Stimulated activated CD4-positive, alpha-beta T cell treated with anti-CD3 and anti-CD28 coated beads, Interleukin-1b, Interleukin-23, amount 100 ng/mL, for 1 hour (primary cell): Measurements from ENCODE around the gene FANCI.

ENCODE experiments used
- DNase-seq, 2 donors: peaks; one replicate each; pipeline ENCODE4 v3.0.0-alpha.2; 2020; ENCODE audit warnings: low read depth in 2 of 2

Gene FANCI

DNA sequence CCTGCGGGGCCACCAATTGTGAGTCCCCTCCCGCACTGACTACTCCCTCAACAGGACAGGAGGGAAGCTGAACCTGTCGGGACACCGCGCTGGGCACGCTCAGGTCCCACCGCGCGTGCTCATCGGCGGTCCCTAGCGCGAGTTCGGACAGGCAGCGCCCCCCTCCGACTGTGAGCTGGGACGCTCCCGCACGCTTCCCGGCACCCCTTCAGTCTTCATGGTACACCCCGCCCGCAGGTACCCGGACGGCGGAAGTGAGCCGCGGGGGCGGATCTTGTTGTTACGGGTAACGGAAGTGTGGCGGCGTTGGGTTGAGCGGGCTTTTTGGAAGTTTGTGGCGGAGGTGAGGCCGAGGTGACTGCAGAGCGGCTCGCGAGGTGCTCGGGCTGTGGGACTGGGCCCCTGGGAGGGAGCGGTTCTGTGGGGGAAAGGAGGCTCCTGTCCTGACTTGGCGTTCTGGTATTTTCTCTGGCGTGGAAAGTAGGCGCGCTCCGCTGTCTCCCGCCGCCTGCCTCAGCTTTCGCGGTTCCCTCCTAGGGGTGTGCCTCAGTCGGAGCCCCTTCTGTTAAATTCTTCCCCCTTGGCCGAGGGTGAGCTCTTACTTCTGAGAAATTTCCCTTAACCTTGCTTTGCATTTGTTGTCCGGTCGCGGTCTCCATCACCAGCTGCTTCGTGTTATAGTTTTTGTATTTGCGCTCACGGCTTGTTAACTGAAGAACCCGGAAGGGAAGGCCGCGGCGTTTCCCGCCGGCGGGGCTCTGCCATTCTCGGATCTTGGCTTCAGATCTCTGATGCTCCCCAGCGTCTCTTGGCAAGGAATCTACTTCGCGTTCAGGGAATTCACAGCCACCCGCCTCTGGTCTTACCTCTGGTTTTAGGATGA is at the start of gene FANCI:
Gene FANCI (plus strand): TSS at position 289 of the 883 bp plus-strand sequence. CDS start 3,669 bp downstream, outside the sequence.
- peak; percentile 87 to 95 for DNase-seq

DNA sequence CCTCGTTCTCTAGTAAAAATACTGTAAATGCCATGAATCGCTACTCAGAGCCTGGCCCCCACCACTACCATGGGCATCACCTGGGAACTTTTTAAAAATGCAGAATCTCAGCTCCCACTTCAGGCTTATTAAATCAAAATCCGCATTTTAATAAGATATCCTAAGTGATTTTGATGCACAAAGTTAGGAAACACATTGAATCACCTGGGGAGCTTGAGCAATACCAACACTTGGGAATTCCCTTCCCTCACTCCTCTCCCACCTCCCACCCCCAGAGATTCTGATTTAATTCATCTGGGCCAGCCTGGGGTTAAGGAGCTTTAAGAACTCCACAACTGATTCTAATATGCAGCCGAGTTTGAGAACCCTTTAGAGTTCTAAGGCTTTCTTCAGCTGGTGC is 49.2 kb upstream of the FANCI start:
- no peak for DNase-seq

DNA sequence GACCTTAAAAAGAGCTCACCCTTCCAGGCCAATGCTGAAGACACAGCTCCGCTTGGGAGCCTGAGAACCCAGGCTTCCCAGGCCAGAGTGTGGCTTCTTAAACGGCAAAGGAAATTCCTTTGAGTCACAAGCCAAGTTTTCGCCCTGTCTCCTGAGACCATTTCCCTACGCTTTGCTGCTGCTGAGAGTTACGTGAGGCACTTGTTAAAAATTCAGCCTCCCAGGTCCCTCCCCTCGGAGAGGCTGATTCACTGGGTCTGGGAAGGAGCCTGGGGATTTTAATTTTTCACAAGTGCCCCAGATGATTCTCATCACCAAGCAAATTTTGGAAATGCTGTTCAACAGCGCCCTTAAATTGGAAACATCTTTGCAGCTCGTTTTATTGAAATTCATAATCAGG is 47.9 kb upstream of the FANCI start:
- no peak for DNase-seq

DNA sequence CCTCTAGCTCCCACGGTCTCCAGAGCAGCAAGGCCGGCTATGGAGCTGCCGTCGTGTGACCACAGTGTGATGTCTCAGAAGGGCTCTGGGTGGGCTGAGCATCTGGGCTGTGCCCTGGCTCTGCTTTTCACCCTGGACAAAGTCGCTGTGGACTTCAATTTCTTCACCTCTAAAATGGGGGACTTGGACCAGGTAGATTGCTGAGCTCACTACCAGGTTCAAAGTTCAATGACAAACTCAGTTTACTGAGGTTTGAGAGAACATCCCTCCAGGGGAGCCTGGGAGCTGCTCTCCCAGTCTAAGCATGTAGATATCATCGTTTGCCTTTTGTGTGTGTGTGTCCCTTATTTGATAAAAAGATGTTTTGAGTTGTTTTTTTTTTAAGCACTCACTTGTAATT is 47.5 kb upstream of the FANCI start:
- no peak for DNase-seq

DNA sequence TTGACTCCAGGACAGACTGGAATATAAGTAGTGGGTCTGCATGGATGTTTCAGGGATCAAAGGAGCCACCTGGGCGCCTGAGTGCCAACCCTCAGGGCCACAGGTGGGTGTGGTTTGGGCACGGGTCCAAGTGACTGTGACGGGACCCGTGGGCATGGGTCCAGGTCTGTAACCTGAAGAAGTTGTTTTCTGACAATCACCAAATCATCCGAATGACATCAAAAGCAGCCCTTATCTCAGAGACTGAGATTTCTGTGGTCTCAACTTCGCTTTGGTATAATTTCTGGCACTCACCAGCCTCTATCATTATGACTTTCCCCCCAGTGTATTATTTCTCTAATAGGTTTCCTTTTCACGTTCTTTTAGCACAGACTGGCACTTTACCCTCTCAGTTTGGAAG is 46.8 kb upstream of the FANCI start:
- no peak for DNase-seq

DNA sequence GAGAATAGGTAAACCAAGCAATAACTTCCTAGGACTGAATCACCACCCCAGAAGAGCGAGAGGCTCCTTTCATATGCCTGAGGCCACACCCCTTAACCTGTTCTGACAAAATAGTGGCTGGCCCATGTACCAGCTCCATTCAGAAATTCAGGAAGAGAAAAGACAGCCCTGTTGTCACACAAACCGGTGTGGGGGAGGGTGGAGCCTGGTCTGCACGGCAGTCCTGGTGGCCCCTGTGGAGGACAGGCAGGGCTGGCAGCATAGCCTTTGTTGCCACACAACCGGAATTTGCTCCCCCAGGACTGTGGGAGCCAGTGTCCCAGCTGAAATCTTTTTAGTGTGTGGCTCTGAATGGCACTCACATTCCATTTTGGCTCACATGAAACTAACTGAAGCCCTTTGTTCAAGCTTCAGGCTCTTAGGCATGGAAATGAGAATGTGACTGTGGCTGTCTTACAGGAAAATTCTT is 46.2 kb upstream of the FANCI start:
- no peak for DNase-seq

DNA sequence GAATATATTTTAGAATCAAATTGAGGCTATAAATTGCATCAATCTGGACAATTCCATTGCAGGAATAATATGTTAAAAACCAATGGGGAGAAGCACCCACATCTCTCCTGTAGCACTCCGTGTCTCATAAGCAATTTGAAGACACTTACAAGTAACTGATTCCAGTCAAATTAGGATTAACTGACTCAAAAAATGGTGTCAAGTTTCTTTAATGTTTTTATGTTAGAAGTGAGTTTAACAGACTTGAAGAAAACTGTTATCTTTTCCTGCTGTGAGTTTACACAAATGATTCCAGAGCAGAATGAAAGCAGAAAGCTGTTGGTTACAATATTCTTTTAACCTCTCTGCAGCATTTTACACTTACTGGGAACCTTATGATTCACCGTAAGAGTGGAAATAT is 45.6 kb upstream of the FANCI start:
- no peak for DNase-seq

DNA sequence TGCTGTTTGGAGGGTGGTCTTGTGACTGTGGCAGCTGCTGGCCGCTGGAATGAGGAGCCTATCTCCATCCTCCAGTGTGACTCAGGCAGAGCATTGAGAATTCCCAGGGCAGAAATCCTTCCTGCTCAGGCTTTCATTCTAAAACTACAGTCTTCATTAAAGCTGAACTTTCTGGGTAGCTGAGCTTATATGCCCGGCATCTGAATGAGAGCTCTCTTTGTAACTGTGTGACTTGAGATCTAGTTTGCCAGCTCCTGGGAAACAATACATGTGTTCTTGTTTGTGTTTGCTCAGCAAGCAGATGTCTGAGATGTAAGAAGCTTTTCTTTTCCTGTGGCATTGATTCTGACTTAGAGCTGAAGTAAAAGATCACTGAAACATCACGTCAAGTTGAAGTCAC is 44.8 kb upstream of the FANCI start:
- no peak for DNase-seq

DNA sequence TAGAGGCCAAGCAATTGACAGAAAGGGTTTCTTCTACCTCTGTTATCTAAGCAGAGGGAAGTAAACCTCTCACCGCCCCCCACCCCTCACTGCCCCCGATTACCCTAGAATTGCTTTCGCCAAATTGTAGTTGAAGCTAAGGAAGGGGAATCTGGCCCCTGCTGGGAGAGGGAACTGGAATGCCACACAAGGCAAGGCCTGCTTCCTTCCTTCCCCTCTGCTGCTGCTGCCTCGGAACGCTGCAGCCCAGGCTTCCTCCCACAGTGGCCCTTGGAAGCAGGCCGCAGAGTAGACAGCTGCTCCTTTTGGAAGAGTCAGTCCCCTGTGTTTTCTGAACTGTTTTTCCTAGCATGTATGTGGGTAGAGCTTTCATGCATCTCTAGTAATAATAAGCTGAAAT is 44.0 kb upstream of the FANCI start:
- DNase-seq = no peak

DNA sequence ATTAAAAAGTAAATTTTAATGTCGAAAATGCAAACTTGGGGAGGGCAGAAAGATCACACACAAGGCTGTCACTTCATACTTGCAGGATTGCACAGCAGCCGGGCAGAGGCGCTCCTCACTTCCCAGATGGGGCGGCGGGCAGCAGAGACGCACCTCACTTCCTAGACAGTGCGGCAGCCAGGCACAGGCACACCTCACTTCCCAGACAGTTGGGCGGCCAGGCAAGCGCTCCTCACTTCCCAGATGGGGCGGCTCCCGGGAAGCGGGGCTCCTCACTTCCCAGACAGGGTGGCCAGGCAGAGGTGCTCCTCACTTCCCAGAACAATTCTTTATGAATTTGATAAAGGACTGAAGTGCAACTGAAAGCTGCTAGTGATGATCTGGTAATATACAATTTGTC is 43.6 kb upstream of the FANCI start:
- no peak for DNase-seq

DNA sequence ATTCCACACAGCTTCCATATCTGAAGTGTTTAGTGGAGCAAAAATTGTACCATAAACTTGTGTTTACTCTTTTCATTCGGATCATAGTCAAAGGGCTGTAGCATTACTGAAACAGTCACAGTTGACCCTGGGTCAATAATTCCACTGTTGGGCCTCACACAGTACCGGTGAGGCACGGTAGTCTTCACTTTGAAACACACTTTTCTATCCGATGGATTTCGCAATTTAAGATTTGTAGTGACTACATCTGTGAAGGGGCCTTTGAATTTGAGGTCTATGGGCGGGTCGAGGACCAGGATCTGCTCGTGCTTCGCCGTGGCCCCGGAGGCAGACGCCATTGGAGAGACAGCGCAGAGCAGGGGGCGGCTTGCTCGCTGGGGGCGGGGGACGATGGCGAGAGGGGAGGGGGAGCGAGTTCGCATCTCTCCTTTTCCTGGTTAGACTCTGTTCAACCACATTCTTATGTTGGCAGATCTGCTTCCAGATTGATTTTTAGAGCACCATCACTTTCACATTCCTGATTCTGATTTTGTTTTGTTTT is 42.2 kb upstream of the FANCI start:
- DNase-seq = no peak

DNA sequence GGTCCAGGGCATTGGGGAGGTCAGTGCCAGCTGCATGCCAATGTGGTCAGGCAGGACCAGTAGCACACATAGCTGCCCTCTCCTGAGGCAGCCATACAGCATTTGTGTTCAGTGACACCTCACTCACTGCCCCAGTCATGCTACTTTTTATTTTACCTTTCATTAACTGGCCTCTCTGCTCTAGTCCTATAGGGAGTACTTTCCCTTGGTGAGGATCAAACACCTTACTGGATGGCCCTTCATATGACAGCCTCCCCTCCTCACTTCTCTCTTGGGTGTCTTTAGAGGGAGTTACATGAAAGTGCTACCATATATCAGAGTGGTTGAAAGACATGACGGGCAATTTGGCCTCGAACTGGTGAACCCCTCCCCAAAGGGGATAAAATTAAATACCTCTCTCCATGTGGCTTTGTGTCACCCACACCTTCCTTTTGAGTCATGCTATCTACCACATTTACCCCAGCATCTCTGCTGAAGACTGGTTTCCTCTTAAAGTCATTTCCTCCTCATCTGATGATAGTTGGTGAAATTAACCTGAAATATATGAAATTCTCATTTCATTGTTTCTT is 40.0 kb upstream of the FANCI start:
- no peak for DNase-seq

DNA sequence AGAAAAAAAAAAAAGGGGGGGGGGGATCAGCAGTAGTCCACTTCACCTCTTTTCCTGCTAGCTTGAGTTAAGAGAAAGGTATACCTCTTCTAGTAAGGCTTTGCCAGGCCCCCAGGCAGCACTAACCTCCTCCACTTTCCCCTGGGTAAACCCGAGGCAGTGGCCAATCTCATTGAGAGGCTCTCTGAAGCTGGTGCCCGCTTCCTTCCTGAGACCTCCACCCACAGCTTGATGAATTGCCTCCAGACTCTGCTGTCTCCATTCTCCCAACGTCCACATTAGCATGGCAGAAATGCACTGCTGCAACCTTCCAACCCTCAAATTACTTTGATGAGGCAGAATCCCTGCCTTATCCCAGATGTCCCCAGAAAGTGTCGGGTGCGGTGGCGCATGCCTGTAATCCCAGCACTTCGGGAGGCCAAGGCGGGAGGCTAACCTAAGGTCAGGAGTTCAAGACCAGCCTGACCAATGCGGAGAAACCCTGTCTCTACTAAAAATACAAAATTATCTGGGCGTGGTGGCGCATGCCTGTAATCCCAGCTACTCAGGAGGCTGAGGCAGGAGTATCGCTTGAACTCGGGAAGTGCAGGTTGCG is 37.7 kb upstream of the FANCI start:
- no peak for DNase-seq

DNA sequence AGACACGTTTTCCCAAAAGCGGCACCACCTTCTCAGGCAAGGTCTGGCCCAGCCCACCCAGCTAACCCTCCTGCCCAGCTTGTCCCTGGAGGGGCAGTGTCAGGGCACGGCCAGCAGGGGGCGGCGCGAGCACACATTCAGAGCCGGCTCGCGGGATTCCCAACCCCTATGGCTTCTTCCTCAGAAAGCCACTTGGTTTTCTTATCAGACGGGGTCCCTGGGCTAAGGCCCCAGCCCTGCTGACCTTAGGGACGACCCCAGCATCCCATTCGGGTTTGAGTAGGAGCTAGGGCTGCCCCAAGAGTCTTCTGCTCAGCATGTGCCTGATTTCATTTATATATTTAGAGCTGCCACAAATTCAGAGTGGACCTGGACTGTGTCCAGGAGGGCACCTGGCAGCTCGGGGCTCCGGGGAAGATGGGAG is 36.9 kb upstream of the FANCI start:
- peak; percentile 11 to 58 for DNase-seq

DNA sequence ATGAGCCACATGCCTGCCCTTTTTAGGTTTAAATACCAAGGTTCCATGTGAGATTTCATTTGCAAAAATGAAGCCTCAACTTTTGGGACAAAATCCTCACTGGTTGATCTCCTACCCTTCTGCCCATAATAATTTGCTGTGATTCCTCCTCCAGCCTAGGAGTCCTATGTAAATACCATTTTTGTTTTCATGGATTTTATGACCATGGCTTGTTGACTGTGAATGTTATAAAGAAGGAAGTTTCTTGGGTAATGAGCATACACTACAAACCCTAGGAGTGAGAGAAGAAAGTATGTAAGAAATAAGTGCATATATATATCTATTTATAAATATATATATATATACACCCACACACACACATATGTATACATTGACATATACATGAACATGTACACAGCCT is 35.5 kb upstream of the FANCI start:
- no peak for DNase-seq

DNA sequence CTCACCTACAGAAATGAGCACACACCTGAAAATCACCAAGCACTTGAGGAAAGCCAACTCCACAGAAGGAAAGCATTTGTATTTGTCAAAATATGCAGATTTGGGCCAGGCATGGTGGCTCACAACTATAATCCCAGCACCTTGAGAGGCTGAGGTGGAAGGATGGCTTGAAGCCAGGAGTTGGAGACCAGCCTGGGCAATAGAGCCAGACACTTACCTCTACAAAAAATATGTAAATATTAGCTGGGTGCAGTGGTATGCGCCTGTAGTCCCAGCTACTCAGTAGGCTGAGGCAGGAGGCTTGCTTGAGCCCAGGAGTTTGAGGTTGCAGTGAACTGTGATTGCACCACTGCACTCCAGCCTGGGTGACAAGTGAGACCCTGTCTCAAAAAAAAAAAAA is 34.7 kb upstream of the FANCI start:
- DNase-seq = no peak

DNA sequence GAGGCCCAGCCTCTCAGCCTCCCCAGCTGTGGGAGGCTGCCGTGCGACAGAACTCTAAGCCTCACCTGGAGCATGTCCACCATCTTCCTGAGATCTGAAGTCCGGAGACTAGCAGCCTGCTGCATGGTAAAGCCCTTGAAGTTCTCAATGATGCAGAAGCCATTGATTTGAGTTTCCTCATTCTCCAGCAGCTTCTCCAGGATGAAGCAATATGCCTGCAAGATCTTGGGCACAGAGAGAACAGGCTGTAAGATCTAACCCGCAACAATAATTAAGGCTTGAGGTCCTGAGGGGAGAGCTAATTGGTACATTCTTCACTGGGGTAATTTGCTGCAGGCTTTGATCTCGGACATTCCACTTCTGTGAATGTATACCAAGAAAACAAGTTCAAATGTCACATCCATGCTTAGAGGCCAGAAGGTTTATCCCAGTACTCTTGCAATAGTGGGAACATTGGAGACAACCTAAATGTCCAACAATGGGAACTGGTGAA is 32.1 kb upstream of the FANCI start:
- DNase-seq = no peak

DNA sequence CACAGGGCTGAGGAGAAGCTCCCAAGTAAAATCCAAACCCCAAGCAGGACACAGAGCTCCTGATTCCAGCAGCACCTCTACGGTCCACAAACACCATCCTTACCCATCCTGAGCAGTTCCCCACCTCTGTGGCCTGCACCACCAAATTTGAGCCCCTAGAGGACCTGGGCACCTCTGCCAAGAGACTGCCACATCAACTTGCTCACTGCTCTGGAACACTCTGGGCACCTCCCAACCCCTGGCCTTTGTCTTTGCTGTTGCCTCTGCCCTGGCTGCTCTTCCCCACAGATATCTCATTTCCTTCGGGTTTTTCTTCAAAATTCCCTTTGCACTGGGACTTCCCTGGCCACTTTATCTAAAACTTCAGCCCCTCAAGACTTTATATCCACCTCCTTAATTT is 28.2 kb upstream of the FANCI start:
- no peak for DNase-seq

DNA sequence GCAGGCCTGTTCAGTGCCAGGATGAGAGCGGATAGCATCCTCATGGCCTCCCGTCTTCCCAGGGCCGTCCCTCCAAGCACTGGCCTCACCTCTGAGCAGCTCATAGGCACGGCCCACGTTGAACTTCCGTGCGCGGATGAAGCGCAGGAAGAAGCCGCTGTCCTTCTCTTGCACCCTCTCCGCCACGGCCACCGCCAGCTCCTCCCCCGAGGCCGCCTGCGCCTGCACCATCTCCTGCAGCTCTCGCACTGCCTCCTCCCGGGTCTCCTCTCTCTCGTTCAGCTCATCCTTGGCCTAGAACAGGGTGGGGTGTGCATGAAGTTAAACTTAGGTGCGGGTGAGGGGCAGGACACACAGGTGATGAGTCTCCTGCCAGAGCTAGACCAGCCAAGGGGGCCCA is 26.7 kb upstream of the FANCI start:
- DNase-seq = no peak

DNA sequence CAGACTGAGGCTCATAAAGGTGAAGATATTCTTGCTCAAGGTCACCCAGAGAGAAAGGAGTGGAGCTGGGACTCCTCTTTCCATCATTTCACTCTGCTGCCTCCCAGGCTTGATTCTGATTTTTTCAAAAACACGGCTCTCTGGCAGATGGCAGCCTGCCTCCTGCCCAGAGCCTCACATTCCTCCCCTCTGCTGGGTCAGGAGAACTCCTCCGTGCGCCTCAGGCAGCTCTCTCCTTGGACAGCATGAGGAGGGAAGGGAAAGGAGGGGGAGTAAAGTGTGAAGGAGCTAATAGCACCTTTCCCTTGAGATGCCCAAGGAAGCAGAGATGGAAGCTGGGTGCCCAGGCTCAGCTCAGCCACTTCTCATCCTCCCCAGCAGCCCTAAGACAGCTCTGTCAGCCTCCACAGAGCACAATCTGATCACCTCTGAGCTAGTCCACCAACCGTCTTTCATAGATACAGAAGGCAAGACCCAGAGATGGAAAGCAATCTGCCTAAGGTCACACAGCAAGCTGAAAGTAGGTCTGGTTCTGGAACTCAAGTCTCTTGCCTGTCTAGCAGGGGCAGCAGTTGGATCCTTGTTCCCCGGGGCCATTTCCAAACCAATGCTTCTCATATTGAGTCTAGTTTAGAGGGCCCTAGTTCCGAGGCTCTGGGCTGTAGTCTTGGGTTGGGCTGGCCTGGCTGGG is 25.9 kb upstream of the FANCI start:
- DNase-seq = no peak

DNA sequence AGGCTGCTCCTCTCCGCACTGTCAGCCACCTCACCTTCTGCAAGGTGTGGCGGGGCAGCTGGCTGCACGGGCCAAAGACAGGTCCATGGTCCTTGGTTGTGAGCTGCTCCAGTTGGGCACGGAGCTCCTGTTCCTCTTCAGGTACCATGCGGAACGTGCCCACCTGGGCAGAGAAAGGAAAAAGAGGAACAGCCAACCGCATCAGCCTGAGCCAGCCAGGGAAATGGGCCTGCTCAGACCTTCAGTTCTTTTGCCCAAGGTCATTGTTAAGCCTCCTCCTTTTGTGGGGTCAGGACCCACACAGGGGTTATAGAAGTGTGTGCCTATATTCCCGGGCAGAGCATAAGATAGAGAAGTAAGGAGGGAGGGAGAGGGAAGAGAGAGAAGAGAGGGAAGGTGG is 25.2 kb upstream of the FANCI start:
- DNase-seq = no peak

DNA sequence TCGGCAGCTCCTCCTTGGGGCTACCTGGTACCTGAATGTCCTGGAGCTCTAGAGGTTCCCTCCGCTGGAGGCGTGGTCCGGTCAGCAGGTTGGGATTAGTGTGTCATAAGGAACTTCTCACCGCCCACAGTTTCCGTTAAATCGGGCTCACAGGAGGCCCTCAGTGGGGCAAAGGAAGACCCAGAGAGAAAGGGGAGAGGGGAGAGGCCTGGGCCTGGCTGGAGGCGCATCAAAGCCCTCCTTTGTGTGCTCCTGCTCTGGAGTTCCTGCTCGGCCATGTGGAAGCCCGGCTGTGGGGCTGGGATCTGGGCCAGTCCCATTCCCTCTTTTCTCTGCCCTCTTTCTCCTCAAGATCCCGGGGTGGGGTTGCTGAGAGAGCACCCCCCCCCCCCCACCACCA is 22.2 kb upstream of the FANCI start, which contains the start of gene RLBP1:
Gene RLBP1 (minus strand): TSS at position 37 of the 400 bp plus-strand sequence. CDS start 2,604 bp downstream, outside the sequence.
- DNase-seq = no peak
